ENCODE measurements around the gene CCDC197. TPM values are rescaled to one million over a fixed set of nuclear protein-coding genes. Genes with fewer than 3 reads are reported as not detected.

The CCDC197 gene
- total RNA-seq, 1 experiment from 2014 or later = not detected

DNA sequence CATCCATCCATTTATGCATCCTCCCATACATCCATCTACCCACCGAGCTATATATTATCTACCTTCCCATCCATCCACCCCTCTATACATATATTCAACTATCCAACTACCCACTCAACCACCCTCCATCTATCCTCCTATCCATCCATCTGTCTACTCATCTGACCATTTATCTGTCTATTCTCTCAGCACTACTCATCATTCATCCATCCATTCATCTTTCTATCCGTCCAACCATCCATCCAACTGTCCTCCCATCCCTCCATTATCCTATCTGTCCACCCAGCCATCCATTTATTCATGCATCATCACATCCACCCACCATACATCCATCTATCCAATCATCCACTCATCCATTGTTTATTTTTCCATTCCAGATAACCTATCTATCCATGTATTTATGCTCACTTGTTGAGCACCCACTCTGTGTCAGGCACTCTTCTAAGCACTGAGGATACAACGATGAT lies 32.2 kb upstream of the CCDC197 start:
- no peaks in the 10 kb centered on the region for H3K79me2 ChIP-seq (ENCODE audit: low read depth)
- H3K9me2 ChIP-seq (ENCODE audit: insufficient read depth) = no peaks in the 10 kb centered on the region
- no peak overlapping the region for H2AFZ ChIP-seq
- H3F3A ChIP-seq (ENCODE audit: insufficient read depth, low read depth) = peaks cover 20% of the 10 kb centered on the region
- H3K4me2 ChIP-seq = no peak overlapping the region
- H4K20me1 ChIP-seq (ENCODE audit: insufficient read depth) = no peaks in the 10 kb centered on the region
- CTCF ChIA-PET = no interaction called here
- DNase-seq = no peak
- no peaks in the 10 kb centered on the region for H3K36me3 ChIP-seq (ENCODE audit: low read depth)
- peaks cover 33% of the 10 kb centered on the region for H3K4me1 ChIP-seq (replicated peaks; ENCODE audit: insufficient read depth)
- no peak overlapping the region for H3K27ac ChIP-seq
- POLR2A ChIA-PET (ENCODE audit: unreplicated experiment) = no interaction called here
- no peaks in the 10 kb centered on the region for H3K27me3 ChIP-seq (ENCODE audit: insufficient read depth, low read depth)
- no peak for TF ChIP-seq EZH2 (IDR thresholded peaks at IDR 0.05; ENCODE audit: low read depth)
- TF ChIP-seq CTCF (conservative IDR thresholded peaks at IDR 0.05) = no peak
- no peak overlapping the region for H3K4me3 ChIP-seq
- intact Hi-C loops (cut with micrococcal nuclease; ENCODE audit: unreplicated experiment) = no loop called here
- no TSS peak for BruUV-seq (replicated peaks)
- H3K9me3 ChIP-seq (ENCODE audit: insufficient read depth, low read depth) = no peaks in the 10 kb centered on the region

DNA sequence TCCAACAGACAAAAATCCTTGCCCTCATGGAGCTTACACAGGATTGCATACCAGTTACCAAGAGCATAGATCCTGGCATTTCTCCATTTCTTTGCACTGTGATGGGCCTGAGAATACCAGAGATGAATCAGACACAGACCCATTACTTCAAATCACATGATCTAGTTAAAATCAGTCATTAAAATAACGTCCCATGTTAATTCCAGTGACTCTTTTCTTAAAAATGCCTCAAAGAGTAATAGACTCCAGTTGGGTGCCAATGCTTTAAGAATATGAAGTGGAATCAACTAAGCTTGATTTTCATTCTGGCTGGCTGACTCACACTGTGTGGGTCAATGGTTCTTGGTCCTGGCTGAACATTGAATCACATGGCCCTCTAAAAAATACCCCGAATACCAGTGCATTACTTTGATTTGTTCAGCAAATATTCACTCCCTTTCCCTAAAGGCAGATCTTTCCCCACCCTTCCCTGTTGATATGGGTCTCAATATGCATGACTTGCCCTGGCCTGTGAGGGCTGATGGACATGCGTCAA lies 31.7 kb upstream of the CCDC197 start:
- Histone ChIP-seq H3F3A (ENCODE audit: insufficient read depth, low read depth) (peaks cover 15% of the 10 kb centered on the region), H3K27me3 (ENCODE audit: insufficient read depth, low read depth) (no peaks in the 10 kb centered on the region), H3K4me2 (no peak overlapping the region), H3K36me3 (ENCODE audit: low read depth) (no peaks in the 10 kb centered on the region), H4K20me1 (ENCODE audit: insufficient read depth) (no peaks in the 10 kb centered on the region), H3K9me2 (ENCODE audit: insufficient read depth) (no peaks in the 10 kb centered on the region), H2AFZ (no peak overlapping the region), H3K9me3 (ENCODE audit: insufficient read depth, low read depth) (no peaks in the 10 kb centered on the region), H3K27ac (no peak overlapping the region), H3K79me2 (ENCODE audit: low read depth) (no peaks in the 10 kb centered on the region), H3K4me3 (no peak overlapping the region), H3K4me1 (replicated peaks; ENCODE audit: insufficient read depth) (peaks cover 28% of the 10 kb centered on the region)
- no peak for TF ChIP-seq CTCF (conservative IDR thresholded peaks at IDR 0.05)
- TF ChIP-seq EZH2 (IDR thresholded peaks at IDR 0.05; ENCODE audit: low read depth) = no peak
- intact Hi-C loops (cut with micrococcal nuclease; ENCODE audit: unreplicated experiment) = no loop called here
- CTCF ChIA-PET = no interaction called here
- no TSS peak for BruUV-seq (replicated peaks)
- peak in 1 of 2 experiments; percentile 61 for DNase-seq
- POLR2A ChIA-PET (ENCODE audit: unreplicated experiment) = no interaction called here

- Histone ChIP-seq H3K9me2 (ENCODE audit: insufficient read depth) (no peaks in the 10 kb centered on the region), H3K4me3 (no peak overlapping the region), H4K20me1 (ENCODE audit: insufficient read depth) (no peaks in the 10 kb centered on the region), H3K79me2 (ENCODE audit: low read depth) (no peaks in the 10 kb centered on the region), H3K4me1 (replicated peaks; ENCODE audit: insufficient read depth) (peaks cover 22% of the 10 kb centered on the region), H3K27me3 (ENCODE audit: insufficient read depth, low read depth) (no peaks in the 10 kb centered on the region), H3K4me2 (no peak overlapping the region), H3K36me3 (ENCODE audit: low read depth) (no peaks in the 10 kb centered on the region), H3K9me3 (ENCODE audit: insufficient read depth, low read depth) (no peaks in the 10 kb centered on the region), H3K27ac (no peak overlapping the region), H3F3A (ENCODE audit: insufficient read depth, low read depth) (peaks cover 12% of the 10 kb centered on the region), H2AFZ (no peak overlapping the region)
- intact Hi-C loops (cut with micrococcal nuclease; ENCODE audit: unreplicated experiment) = no loop called here
- no TSS peak for BruUV-seq (replicated peaks)
- POLR2A ChIA-PET (ENCODE audit: unreplicated experiment) = no interaction called here
- no peak for DNase-seq
- TF ChIP-seq CTCF (conservative IDR thresholded peaks at IDR 0.05) (no peak), EZH2 (IDR thresholded peaks at IDR 0.05; ENCODE audit: low read depth) (no peak)
- CTCF ChIA-PET = no interaction called here
These were observed 31.1 kb upstream of the CCDC197 start for GRCh38 chr14:93965946-93966474.
